ENCODE data around the gene OR5B21. TPM values are rescaled to one million over a fixed set of nuclear protein-coding genes. Genes with fewer than 3 reads are reported as not detected.

OR5B21 gene
- total and polyA plus RNA-seq, 10 of the 15 experiments (the other 5 are each of a cell fraction or from before 2014, with no cell fraction given), result 0.22 to 0.41 (median 0.22) TPM; not detected in 7

GRCh38 chr11:58525037-58525614 lies 17.2 kb upstream of the OR5B21 start (continued):
- TF ChIP-seq, protein P1, sequence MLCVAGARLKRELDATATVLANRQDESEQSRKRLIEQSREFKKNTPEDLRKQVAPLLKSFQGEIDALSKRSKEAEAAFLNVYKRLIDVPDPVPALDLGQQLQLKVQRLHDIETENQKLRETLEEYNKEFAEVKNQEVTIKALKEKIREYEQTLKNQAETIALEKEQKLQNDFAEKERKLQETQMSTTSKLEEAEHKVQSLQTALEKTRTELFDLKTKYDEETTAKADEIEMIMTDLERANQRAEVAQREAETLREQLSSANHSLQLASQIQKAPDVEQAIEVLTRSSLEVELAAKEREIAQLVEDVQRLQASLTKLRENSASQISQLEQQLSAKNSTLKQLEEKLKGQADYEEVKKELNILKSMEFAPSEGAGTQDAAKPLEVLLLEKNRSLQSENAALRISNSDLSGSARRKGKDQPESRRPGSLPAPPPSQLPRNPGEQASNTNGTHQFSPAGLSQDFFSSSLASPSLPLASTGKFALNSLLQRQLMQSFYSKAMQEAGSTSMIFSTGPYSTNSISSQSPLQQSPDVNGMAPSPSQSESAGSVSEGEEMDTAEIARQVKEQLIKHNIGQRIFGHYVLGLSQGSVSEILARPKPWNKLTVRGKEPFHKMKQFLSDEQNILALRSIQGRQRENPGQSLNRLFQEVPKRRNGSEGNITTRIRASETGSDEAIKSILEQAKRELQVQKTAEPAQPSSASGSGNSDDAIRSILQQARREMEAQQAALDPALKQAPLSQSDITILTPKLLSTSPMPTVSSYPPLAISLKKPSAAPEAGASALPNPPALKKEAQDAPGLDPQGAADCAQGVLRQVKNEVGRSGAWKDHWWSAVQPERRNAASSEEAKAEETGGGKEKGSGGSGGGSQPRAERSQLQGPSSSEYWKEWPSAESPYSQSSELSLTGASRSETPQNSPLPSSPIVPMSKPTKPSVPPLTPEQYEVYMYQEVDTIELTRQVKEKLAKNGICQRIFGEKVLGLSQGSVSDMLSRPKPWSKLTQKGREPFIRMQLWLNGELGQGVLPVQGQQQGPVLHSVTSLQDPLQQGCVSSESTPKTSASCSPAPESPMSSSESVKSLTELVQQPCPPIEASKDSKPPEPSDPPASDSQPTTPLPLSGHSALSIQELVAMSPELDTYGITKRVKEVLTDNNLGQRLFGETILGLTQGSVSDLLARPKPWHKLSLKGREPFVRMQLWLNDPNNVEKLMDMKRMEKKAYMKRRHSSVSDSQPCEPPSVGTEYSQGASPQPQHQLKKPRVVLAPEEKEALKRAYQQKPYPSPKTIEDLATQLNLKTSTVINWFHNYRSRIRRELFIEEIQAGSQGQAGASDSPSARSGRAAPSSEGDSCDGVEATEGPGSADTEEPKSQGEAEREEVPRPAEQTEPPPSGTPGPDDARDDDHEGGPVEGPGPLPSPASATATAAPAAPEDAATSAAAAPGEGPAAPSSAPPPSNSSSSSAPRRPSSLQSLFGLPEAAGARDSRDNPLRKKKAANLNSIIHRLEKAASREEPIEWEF (IDR thresholded peaks at IDR 0.05; ENCODE audit: insufficient replicate concordance, low read depth, low read length), result peak; percentile 85
- TF ChIP-seq BHLHE40 (IDR thresholded peaks at IDR 0.05; ENCODE audit: borderline replicate concordance in 1 of 2, low read depth in 2 of 2, low read length in 1 of 2) (peak; percentile 15 to 57; a peak in 2 of 4 replicates), MYC (IDR thresholded peaks at IDR 0.05; ENCODE audit: insufficient read depth, insufficient read length, insufficient replicate concordance, low read length, severe bottlenecking) (no peak), E2F4 (IDR thresholded peaks at IDR 0.05; ENCODE audit: low read depth, low read length) (no peak), MXI1 (IDR thresholded peaks at IDR 0.05; ENCODE audit: low read depth, low read length) (no peak), SMAD5 (IDR thresholded peaks at IDR 0.05; ENCODE audit: low read depth) (no peak; the same call in 1 of the 2 replicates), TCF7 (IDR thresholded peaks at IDR 0.05; ENCODE audit: borderline replicate concordance) (no peak; the same call in 1 of the 2 replicates), ZBTB40 (IDR thresholded peaks at IDR 0.05; ENCODE audit: borderline replicate concordance) (peak; percentile 39; the same call in 1 of the 2 replicates), CHD4 (IDR thresholded peaks at IDR 0.05) (no peak; the same call in 1 of the 2 replicates), SMC3 (IDR thresholded peaks at IDR 0.05; ENCODE audit: borderline replicate concordance, low read length) (no peak), YBX1 (IDR thresholded peaks at IDR 0.05) (no peak), NR2C1 (IDR thresholded peaks at IDR 0.05) (no peak), ATF2 (IDR thresholded peaks at IDR 0.05; ENCODE audit: low read length) (peak; percentile 98), JUND (IDR thresholded peaks at IDR 0.05; ENCODE audit: low read depth, low read length) (peak; percentile 61; the same call in 1 of the 2 replicates)
- TF ChIP-seq, protein P2, sequence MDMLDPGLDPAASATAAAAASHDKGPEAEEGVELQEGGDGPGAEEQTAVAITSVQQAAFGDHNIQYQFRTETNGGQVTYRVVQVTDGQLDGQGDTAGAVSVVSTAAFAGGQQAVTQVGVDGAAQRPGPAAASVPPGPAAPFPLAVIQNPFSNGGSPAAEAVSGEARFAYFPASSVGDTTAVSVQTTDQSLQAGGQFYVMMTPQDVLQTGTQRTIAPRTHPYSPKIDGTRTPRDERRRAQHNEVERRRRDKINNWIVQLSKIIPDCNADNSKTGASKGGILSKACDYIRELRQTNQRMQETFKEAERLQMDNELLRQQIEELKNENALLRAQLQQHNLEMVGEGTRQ (IDR thresholded peaks at IDR 0.05; ENCODE audit: borderline replicate concordance, low read depth, low read length), result no peak
